ENCODE measurements around the gene PLCH1.

Gene PLCH1

DNA sequence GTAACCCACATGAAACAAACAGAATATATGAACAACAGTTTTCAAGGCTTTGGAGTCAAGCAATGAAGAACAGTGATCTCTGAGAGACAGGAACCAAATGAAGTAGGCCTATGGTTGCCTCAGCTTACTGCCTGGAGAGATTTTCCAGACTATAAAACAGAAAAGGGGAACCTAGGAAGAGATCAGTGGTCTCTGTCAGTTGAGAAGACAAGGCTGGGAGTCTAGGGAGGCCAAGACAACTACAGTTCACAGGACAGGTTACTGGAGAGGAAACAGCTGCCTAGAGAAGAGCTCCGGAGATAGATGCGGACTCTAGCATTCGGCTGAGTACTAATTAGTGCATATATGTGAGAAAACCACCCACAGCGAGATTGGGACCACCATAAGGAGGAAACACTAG is 87.7 kb downstream of the PLCH1 start:
- no peaks in the 10 kb centered on the region for H3K9me3 ChIP-seq (ENCODE audit: control insufficient read depth, insufficient read depth, low read length)

DNA sequence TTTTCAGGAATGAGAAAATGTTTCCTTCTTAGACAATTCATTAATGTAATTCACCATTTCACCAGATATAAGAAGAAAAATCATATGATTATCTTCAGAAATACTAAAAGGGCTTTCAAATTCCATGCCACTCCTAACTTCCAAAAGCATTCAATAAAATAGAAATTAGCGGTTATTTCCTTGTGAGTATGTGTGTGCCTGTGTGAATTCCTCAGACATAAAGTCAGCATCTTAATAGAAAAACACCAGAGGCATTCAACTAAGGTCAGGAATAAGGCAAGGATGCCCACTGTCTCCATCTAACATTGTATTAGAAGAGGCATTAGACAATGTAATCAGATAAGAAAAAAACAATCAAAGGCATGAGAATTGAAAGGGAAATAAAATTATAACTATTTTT is 88.4 kb downstream of the PLCH1 start:
- H3K4me2 ChIP-seq (ENCODE audit: low read length) = no peak overlapping the region
- H3F3A ChIP-seq (ENCODE audit: control insufficient read depth, insufficient read depth) = no peaks in the 10 kb centered on the region
- H3K27me3 ChIP-seq (ENCODE audit: control insufficient read depth, low read length) = no peaks in the 10 kb centered on the region
- no peak for TF ChIP-seq EZH2phosphoT487 (IDR thresholded peaks at IDR 0.05; ENCODE audit: borderline replicate concordance, low read length)
- TF ChIP-seq, protein P1, sequence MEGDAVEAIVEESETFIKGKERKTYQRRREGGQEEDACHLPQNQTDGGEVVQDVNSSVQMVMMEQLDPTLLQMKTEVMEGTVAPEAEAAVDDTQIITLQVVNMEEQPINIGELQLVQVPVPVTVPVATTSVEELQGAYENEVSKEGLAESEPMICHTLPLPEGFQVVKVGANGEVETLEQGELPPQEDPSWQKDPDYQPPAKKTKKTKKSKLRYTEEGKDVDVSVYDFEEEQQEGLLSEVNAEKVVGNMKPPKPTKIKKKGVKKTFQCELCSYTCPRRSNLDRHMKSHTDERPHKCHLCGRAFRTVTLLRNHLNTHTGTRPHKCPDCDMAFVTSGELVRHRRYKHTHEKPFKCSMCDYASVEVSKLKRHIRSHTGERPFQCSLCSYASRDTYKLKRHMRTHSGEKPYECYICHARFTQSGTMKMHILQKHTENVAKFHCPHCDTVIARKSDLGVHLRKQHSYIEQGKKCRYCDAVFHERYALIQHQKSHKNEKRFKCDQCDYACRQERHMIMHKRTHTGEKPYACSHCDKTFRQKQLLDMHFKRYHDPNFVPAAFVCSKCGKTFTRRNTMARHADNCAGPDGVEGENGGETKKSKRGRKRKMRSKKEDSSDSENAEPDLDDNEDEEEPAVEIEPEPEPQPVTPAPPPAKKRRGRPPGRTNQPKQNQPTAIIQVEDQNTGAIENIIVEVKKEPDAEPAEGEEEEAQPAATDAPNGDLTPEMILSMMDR (IDR thresholded peaks at IDR 0.05; ENCODE audit: low read depth, low read length, poor library complexity, severe bottlenecking) = no peak
- H3K4me1 ChIP-seq (ENCODE audit: control insufficient read depth, low read length) = no peaks in the 10 kb centered on the region
- no peaks in the 10 kb centered on the region for H3K9me3 ChIP-seq (ENCODE audit: control insufficient read depth, insufficient read depth, low read length)
- no peaks in the 10 kb centered on the region for H3K36me3 ChIP-seq (ENCODE audit: control insufficient read depth, low read length)
- H3K27ac ChIP-seq (ENCODE audit: low read depth, low read length) = no peak overlapping the region
- no peaks in the 10 kb centered on the region for H3K9me2 ChIP-seq (replicated peaks; ENCODE audit: control insufficient read depth, low read length)
- H3K4me3 ChIP-seq (ENCODE audit: low read length) = no peak overlapping the region
- H3K79me2 ChIP-seq (ENCODE audit: control insufficient read depth, low read length) = no peaks in the 10 kb centered on the region
- H4K20me1 ChIP-seq (ENCODE audit: control insufficient read depth, insufficient read depth, low read depth, low read length) = no peaks in the 10 kb centered on the region

More for the DNA sequence above, 87.7 kb downstream of the PLCH1 start:
- H3F3A ChIP-seq (ENCODE audit: control insufficient read depth, insufficient read depth) = no peaks in the 10 kb centered on the region
- no peaks in the 10 kb centered on the region for H3K4me1 ChIP-seq (ENCODE audit: control insufficient read depth, low read length)
- H3K36me3 ChIP-seq (ENCODE audit: control insufficient read depth, low read length) = no peaks in the 10 kb centered on the region
- no peaks in the 10 kb centered on the region for H3K9me2 ChIP-seq (replicated peaks; ENCODE audit: control insufficient read depth, low read length)
- no peaks in the 10 kb centered on the region for H3K79me2 ChIP-seq (ENCODE audit: control insufficient read depth, low read length)
- peaks cover 4% of the 10 kb centered on the region; the same call in 1 of the 2 replicates for H3K27me3 ChIP-seq (ENCODE audit: control insufficient read depth, low read length)
- TF ChIP-seq, protein P1 (IDR thresholded peaks at IDR 0.05; ENCODE audit: low read depth, low read length, poor library complexity, severe bottlenecking) = no peak
- TF ChIP-seq EZH2phosphoT487 (IDR thresholded peaks at IDR 0.05; ENCODE audit: borderline replicate concordance, low read length) = no peak
- no peak overlapping the region for H3K27ac ChIP-seq (ENCODE audit: low read depth, low read length)
- H3K4me3 ChIP-seq (ENCODE audit: low read length) = no peak overlapping the region
- H3K4me2 ChIP-seq (ENCODE audit: low read length) = no peak overlapping the region
- H4K20me1 ChIP-seq (ENCODE audit: control insufficient read depth, insufficient read depth, low read depth, low read length) = no peaks in the 10 kb centered on the region

DNA sequence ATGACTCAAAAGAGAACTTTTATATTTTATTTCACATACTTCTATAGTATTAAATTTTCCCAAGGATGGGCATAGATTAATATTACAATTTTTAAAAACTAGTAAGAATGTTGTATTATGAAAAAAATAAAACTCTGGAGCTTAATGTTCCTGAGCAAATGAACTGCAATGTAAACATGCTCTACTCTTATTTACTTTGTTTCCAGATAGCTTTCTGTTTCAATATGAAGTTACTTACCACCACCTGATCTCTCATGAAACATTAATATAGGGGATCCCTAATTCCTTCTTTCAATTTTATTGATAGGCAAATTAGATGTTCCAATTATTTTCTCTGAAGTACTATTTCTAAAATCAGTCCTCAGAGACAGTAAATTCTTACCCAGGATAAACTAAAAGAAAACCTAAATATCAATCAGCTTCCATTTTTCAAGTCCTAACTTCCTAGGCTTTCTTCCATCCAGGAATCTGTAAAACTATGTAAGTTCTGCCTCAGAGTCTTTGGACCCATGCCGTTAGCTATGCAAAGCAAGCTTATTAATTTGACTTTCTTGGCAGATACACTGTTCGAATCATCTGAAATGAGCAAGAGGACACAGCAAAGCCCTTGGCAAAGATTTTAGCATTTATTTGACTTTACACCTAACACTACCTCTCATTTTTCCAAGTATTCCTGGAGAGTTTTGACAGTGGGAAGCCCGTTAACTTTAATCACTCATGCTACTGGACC is 93.2 kb downstream of the PLCH1 start:
- Histone ChIP-seq H3K4me1 (ENCODE audit: control insufficient read depth, low read length) (no peaks in the 10 kb centered on the region), H3K79me2 (ENCODE audit: control insufficient read depth, low read length) (no peaks in the 10 kb centered on the region), H3F3A (ENCODE audit: control insufficient read depth, insufficient read depth) (no peaks in the 10 kb centered on the region), H3K4me2 (ENCODE audit: low read length) (no peak overlapping the region), H3K4me3 (ENCODE audit: low read length) (no peak overlapping the region), H3K9me3 (ENCODE audit: control insufficient read depth, insufficient read depth, low read length) (no peaks in the 10 kb centered on the region), H3K27me3 (ENCODE audit: control insufficient read depth, low read length) (no peaks in the 10 kb centered on the region), H3K27ac (ENCODE audit: low read depth, low read length) (no peak overlapping the region), H3K9me2 (replicated peaks; ENCODE audit: control insufficient read depth, low read length) (no peaks in the 10 kb centered on the region), H4K20me1 (ENCODE audit: control insufficient read depth, insufficient read depth, low read depth, low read length) (no peaks in the 10 kb centered on the region), H3K36me3 (ENCODE audit: control insufficient read depth, low read length) (no peaks in the 10 kb centered on the region)
- TF ChIP-seq, protein P1 (IDR thresholded peaks at IDR 0.05; ENCODE audit: low read depth, low read length, poor library complexity, severe bottlenecking) = no peak
- no peak for TF ChIP-seq EZH2phosphoT487 (IDR thresholded peaks at IDR 0.05; ENCODE audit: borderline replicate concordance, low read length)
